ENCODE measurements around the gene TMEM237. TPM values are rescaled to one million over a fixed set of nuclear protein-coding genes. Genes with fewer than 3 reads are reported as not detected.

Gene TMEM237
- total and polyA plus RNA-seq, 2 donors, result 16.6 to 56.5 TPM

DNA sequence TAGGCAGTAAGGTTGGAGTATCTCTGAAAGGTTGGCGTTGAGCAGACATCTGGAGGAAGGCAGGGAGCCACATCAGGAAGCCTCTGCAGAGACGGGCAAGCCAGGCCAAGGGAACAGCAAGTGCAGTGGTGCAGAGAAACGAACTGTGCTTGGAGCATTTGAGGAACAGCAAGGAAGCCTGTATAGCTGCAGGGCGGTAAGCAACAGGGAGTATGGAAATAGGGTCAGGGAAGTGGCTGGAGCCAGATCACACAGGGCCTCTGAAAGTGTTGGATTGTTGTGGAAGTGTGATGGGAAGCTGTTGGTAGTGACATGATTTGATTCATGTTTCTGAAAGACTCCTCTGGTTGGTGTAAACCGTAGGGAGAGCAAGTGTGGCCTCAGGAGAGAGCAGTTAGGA is 13.4 kb upstream of the TMEM237 start:
- H3K36me3 ChIP-seq (ENCODE audit: insufficient read depth), result no peaks in the 10 kb centered on the region
- H3K4me3 ChIP-seq (ENCODE audit: low read depth, low read length), result no peak overlapping the region
- 81% methylated on average over 5 of the region's 5 CpGs for WGBS
- H3K27ac ChIP-seq (ENCODE audit: low read depth), result no peak overlapping the region
- no peak for DNase-seq (ENCODE audit: extremely low spot score)
- H3K4me1 ChIP-seq (ENCODE audit: insufficient read depth), result no peaks in the 10 kb centered on the region

GRCh38 chr2:201656102-201656501 is 12.8 kb upstream of the TMEM237 start:
- Histone ChIP-seq H3K27ac (ENCODE audit: low read depth) (no peak overlapping the region), H3K4me3 (ENCODE audit: low read depth, low read length) (no peak overlapping the region), H3K36me3 (ENCODE audit: insufficient read depth) (no peaks in the 10 kb centered on the region), H3K4me1 (ENCODE audit: insufficient read depth) (no peaks in the 10 kb centered on the region)
- WGBS, result 91% methylated on average over 11 of the region's 11 CpGs
- no peak for DNase-seq (ENCODE audit: extremely low spot score)

DNA sequence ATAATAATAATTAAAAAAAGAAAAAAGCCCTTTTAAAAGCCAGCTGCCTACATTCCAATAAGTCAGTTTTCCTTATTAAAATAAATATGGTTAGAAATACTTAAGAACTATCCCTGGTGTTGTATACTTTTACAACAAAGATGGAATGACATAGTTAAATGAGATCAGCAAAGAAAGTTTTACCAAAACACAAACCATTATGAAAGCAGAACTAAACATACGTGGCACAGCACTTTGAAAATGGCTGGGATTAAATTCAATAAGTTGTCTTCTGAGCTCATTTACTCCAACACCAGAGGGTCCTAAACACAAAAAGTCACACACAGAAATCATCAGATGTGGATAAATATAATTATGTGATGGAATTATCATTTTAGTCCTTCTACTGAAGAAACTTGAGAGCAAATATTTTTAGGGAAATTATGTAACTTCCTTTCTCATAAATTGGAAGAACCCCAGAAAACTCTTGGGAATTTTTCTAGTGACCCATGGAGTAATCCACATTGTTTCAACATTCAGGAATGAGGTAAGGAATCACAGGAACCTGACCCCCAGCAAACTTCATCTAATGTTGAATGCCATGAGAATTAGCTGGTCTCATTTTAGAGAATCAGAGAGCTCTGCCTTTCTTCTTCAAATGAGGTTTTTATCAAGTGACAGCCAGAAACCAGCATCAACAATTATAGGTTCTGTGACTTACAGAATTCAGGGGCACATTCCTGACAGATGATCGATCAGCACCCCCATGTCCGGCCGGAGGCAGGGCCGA is 11.5 kb upstream of the TMEM237 start:
- H3K4me3 ChIP-seq (ENCODE audit: low read depth, low read length), result no peak overlapping the region
- no peaks in the 10 kb centered on the region for H3K36me3 ChIP-seq (ENCODE audit: insufficient read depth)
- no peak overlapping the region for H3K27ac ChIP-seq (ENCODE audit: low read depth)
- H3K4me1 ChIP-seq (ENCODE audit: insufficient read depth), result no peaks in the 10 kb centered on the region
- WGBS, result 85% methylated on average over 5 of the region's 5 CpGs
- DNase-seq (ENCODE audit: extremely low spot score), result no peak

DNA sequence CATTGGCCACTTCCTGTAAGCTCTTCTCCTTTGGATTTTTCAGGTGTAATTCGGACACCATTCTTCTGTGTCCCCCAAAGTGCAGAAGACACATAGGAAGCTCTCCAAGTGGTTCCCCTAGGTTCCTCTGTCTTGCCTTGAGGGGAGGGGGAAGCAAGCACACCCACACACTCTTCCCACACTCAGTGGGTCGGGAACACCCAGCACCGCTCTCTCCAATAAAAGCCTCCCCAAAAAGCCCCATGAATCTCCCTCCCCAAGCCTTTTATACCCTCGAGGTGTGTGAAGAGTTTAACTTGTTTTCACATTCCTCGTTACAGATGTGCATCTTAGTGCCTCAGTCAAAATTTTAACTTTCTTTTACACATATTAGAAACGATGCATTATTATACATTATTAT is 9.9 kb upstream of the TMEM237 start:
- DNase-seq (ENCODE audit: extremely low spot score), result no peak
- WGBS, result 86% methylated on average over 6 of the region's 6 CpGs
- no peak overlapping the region for H3K27ac ChIP-seq (ENCODE audit: low read depth)

DNA sequence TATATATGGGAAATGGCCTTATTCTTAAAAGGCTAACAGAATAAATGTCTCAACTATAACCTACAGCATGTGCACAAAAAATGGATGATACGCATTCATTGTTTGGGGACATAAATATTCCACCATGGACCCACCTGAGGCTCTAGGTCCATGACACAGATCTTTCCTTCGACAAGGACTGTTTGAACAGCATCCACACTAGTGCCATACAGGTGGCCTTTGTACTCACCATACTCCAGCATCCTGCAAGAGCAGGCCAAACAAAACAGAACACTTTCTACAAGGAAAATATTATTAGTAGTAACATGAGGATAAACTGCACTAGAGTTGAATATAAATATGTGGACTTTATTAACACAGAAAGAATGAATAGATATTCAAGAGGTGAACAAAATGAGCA is 6.1 kb upstream of the TMEM237 start:
- WGBS, result 94% methylated on average over 2 of the region's 2 CpGs
- Histone ChIP-seq H3K4me1 (ENCODE audit: insufficient read depth) (no peaks in the 10 kb centered on the region), H3K27ac (ENCODE audit: low read depth) (no peak overlapping the region), H3K36me3 (ENCODE audit: insufficient read depth) (no peaks in the 10 kb centered on the region), H3K4me3 (ENCODE audit: low read depth, low read length) (no peak overlapping the region)
- no peak for DNase-seq (ENCODE audit: extremely low spot score)

More for the DNA sequence above, 9.9 kb upstream of the TMEM237 start:
- H3K4me3 ChIP-seq (ENCODE audit: low read depth, low read length), result no peak overlapping the region
- no peaks in the 10 kb centered on the region for H3K4me1 ChIP-seq (ENCODE audit: insufficient read depth)
- no peaks in the 10 kb centered on the region for H3K36me3 ChIP-seq (ENCODE audit: insufficient read depth)

GRCh38 chr2:201647431-201647830 is 4.1 kb upstream of the TMEM237 start:
- H3K4me3 ChIP-seq (ENCODE audit: low read depth, low read length), result no peak overlapping the region
- no peaks in the 10 kb centered on the region for H3K4me1 ChIP-seq (ENCODE audit: insufficient read depth)
- no peak overlapping the region for H3K27ac ChIP-seq (ENCODE audit: low read depth)
- no peak for DNase-seq (ENCODE audit: extremely low spot score)
- no peaks in the 10 kb centered on the region for H3K36me3 ChIP-seq (ENCODE audit: insufficient read depth)
- WGBS, result 91% methylated on average over 5 of the region's 5 CpGs

- Histone ChIP-seq H3K27ac (ENCODE audit: low read depth) (no peak overlapping the region), H3K4me3 (ENCODE audit: low read depth, low read length) (peak overlapping the region; percentile 59), H3K36me3 (ENCODE audit: insufficient read depth) (no peaks in the 10 kb centered on the region), H3K4me1 (ENCODE audit: insufficient read depth) (no peaks in the 10 kb centered on the region)
- WGBS, result 19% methylated on average over 8 of the region's 8 CpGs
- DNase-seq (ENCODE audit: extremely low spot score), result no peak
These were observed 698 bp upstream of the TMEM237 start for GRCh38 chr2:201644001-201644400.

DNA sequence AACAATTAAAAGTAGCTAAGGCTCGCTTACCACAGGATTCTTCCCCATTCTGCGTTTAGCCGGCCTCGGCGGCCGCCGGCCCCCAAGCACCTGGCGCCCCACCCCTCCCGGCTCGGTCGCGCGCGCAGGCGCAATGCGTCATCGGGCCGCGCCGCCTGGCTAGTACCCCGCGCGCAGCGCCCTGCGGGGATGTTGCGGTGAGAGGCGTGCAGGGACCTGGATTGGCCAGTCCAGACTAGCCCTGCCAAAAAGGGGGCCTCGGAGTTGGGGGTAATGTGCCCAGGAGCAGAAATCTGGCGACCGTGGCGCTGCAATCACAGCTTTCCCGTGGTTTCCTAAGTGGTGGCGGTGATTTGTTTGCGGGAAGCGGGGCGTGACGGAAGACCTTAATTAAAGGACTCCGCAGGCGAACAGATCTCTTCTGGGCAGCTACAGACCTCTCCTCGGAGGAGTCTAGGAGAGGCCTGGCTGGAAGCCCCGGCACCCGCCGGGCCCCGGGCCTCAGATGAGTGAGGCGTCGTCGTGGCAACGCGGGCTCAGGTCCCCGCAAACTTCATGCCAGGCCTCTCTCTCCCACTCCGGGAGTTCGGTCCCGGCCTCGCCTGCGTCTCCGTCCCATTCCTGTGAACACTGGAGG is 606 bp downstream of the TMEM237 start:
- peak overlapping the region; percentile 85 for H3K27ac ChIP-seq (ENCODE audit: low read depth)
- DNase-seq (ENCODE audit: extremely low spot score), result peak; percentile 51
- H3K4me1 ChIP-seq (ENCODE audit: insufficient read depth), result no peaks in the 10 kb centered on the region
- under 1% methylated on average over 56 of the region's 56 CpGs for WGBS
- peak overlapping the region; percentile 59 for H3K4me3 ChIP-seq (ENCODE audit: low read depth, low read length)
- H3K36me3 ChIP-seq (ENCODE audit: insufficient read depth), result no peaks in the 10 kb centered on the region

DNA sequence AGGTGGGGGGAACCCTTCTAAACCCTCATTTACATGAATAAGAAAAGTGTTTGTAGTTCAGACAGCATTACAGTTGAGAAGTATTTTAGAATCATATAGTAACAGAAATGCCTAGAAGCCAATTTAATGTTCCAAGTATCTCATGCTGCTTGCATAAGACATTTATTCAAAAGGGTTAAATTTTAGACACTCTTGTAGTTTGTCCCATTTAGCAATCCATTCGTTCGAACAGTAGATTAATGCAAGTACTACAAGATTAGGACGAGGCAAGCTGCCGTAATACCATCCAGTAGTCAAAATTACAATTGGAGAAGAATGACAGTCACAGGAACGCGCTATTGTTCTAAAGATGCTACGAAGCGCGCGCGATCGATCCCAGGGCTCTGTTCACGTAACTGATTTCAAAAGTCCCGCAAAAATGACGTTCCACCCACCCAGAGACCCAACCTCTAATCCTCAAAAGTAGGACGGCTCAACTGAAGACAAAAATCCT is 1.2 kb downstream of the TMEM237 start:
- no peaks in the 10 kb centered on the region for H3K36me3 ChIP-seq (ENCODE audit: insufficient read depth)
- peak overlapping the region; percentile 59 for H3K4me3 ChIP-seq (ENCODE audit: low read depth, low read length)
- DNase-seq (ENCODE audit: extremely low spot score), result no peak
- peak overlapping the region; percentile 85 for H3K27ac ChIP-seq (ENCODE audit: low read depth)
- no peaks in the 10 kb centered on the region for H3K4me1 ChIP-seq (ENCODE audit: insufficient read depth)
- WGBS, result under 1% methylated on average over 16 of the region's 16 CpGs

DNA sequence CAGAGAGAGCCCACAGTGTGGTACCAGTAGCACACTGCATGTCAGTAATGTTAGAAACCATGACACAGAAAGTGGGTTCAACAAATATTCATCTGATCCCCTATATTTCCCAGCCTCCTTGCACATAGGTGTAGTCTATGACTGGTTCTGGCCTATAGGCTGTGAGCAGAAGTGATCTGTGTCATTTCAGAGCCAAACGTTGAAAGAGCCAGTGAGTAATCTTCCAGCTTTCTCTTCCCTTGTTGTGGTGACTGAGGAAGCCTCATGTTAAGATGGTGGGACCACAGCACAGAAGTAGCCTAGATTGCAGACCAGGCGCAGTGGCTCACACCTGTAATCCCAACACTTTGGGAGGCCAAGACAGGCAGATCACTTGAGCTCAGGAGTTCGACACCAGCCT is 4.1 kb downstream of the TMEM237 start:
- H3K4me1 ChIP-seq (ENCODE audit: insufficient read depth), result no peaks in the 10 kb centered on the region
- no peaks in the 10 kb centered on the region for H3K36me3 ChIP-seq (ENCODE audit: insufficient read depth)
- no peak overlapping the region for H3K4me3 ChIP-seq (ENCODE audit: low read depth, low read length)
- no peak overlapping the region for H3K27ac ChIP-seq (ENCODE audit: low read depth)
- 76% methylated on average over 3 of the region's 3 CpGs for WGBS
- no peak for DNase-seq (ENCODE audit: extremely low spot score)

GRCh38 chr2:201638326-201638725 is 5.0 kb downstream of the TMEM237 start:
- no peak for DNase-seq (ENCODE audit: extremely low spot score)
- no peaks in the 10 kb centered on the region for H3K4me1 ChIP-seq (ENCODE audit: insufficient read depth)
- H3K27ac ChIP-seq (ENCODE audit: low read depth), result no peak overlapping the region
- 78% methylated on average over 4 of the region's 4 CpGs for WGBS
- H3K4me3 ChIP-seq (ENCODE audit: low read depth, low read length), result no peak overlapping the region
- no peaks in the 10 kb centered on the region for H3K36me3 ChIP-seq (ENCODE audit: insufficient read depth)

- no peak for DNase-seq (ENCODE audit: extremely low spot score)
- 56% methylated on average over 4 of the region's 4 CpGs for WGBS
These were observed 9.5 kb downstream of the TMEM237 start for GRCh38 chr2:201633661-201634249.

GRCh38 chr2:201631041-201631440 is 12.3 kb downstream of the TMEM237 start:
- DNase-seq (ENCODE audit: extremely low spot score), result no peak
- WGBS, result 93% methylated on average over 8 of the region's 8 CpGs
- Histone ChIP-seq H3K4me3 (ENCODE audit: low read depth, low read length) (no peak overlapping the region), H3K27ac (ENCODE audit: low read depth) (no peak overlapping the region), H3K36me3 (ENCODE audit: insufficient read depth) (no peaks in the 10 kb centered on the region), H3K4me1 (ENCODE audit: insufficient read depth) (no peaks in the 10 kb centered on the region)

More at GRCh38 chr2:201633661-201634249, 9.5 kb downstream of the TMEM237 start:
- Histone ChIP-seq H3K36me3 (ENCODE audit: insufficient read depth) (no peaks in the 10 kb centered on the region), H3K4me3 (ENCODE audit: low read depth, low read length) (no peak overlapping the region), H3K27ac (ENCODE audit: low read depth) (no peak overlapping the region), H3K4me1 (ENCODE audit: insufficient read depth) (no peaks in the 10 kb centered on the region)

- H3K27ac ChIP-seq (ENCODE audit: low read depth), result no peak overlapping the region
- H3K36me3 ChIP-seq (ENCODE audit: insufficient read depth), result no peaks in the 10 kb centered on the region
- H3K4me1 ChIP-seq (ENCODE audit: insufficient read depth), result no peaks in the 10 kb centered on the region
- 81% methylated on average over 2 of the region's 2 CpGs for WGBS
- no peak overlapping the region for H3K4me3 ChIP-seq (ENCODE audit: low read depth, low read length)
- DNase-seq (ENCODE audit: extremely low spot score), result no peak
These were observed 12.7 kb downstream of the TMEM237 start for GRCh38 chr2:201630577-201630976.
